C4-2B (cell line): Measurements from ENCODE around the gene KCNK15.

Experiments
- ZFX ChIP-seq: fragments of 450-650 bp; IDR thresholded peaks from 2 replicates; pipeline ENCODE4 v1.6.1; 2017
- TF ChIP-seq, protein P1 (sequence below): fragments of 450-650 bp; conservative IDR thresholded peaks from 2 replicates; pipeline ENCODE4 v1.5.1; 2017; ENCODE audit warnings: mild to moderate bottlenecking

DNA sequence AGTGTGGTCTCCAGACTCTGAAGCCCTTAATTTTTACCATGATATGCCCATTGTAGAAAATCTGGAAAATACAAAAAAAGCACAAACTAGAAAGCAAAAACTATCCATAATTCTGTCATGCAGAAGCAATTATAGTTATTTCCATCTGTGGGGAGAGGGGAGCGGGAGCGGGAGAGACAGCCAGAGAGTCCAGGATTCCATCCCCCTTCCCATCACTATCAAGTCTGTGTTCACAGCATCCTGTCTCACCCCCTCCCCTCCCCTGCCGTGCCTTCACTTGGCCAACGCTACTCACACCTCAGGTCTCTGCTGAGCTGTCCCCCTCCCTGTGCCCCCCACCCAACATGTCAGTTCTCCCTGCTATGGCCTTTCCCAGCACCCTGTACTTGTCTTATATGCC lies 50.2 kb downstream of the KCNK15 start:
- TF ChIP-seq, protein P1, sequence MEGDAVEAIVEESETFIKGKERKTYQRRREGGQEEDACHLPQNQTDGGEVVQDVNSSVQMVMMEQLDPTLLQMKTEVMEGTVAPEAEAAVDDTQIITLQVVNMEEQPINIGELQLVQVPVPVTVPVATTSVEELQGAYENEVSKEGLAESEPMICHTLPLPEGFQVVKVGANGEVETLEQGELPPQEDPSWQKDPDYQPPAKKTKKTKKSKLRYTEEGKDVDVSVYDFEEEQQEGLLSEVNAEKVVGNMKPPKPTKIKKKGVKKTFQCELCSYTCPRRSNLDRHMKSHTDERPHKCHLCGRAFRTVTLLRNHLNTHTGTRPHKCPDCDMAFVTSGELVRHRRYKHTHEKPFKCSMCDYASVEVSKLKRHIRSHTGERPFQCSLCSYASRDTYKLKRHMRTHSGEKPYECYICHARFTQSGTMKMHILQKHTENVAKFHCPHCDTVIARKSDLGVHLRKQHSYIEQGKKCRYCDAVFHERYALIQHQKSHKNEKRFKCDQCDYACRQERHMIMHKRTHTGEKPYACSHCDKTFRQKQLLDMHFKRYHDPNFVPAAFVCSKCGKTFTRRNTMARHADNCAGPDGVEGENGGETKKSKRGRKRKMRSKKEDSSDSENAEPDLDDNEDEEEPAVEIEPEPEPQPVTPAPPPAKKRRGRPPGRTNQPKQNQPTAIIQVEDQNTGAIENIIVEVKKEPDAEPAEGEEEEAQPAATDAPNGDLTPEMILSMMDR = no peak
- TF ChIP-seq ZFX = no peak
